Kidney capillary endothelial cell (primary cell): Measurements from ENCODE around the gene LSR.
"Not testable (repeated sequence)": the region's sequence is repeated elsewhere in the genome, so short reads cannot be mapped to it uniquely, and the experiment has no call there.

Experiments
- DNase-seq: peaks from one replicate; pipeline ENCODE4 v3.0.0-alpha.2; 2018; ENCODE audit warnings: low spot score

Gene LSR

GRCh38 chr19:35267353-35267817 is 18.6 kb downstream of the LSR start:
- DNase-seq: no peak

DNA sequence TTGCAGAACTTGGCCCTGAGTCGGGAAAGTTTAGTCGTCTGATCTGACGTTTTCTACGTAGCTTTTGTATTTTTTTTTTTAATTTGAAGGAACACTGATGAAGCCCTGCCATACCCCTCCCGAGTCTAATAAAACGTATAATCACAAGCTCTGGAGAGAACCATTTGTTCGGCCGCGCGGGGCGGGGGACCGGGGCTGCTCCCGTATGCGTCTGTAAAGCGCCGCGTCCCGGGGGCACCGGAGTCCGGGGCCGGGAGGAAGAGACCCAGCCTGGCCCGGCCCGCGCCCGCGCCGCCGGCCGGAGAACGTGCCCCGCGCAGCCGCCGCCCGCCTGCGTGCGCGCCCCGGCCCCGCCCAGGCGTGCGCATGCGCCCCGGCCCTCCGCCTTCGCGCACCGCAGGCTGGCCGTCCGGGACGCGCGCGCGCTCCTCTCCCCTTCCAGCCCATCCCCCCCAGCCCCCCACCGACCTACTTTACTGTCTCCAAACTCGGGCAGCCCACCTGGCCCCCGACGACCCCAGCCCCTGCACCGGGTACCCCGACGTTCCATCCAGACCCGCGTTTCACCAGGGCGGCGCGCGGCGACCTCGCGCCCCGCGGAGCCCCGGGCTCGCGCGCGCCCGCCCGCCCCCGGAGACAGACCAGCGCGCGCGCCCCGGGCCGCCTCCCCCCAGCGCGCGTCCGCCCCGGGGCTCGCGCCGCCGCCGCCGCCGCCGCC is 19.2 kb downstream of the LSR start:
- DNase-seq: peak; percentile 72

DNA sequence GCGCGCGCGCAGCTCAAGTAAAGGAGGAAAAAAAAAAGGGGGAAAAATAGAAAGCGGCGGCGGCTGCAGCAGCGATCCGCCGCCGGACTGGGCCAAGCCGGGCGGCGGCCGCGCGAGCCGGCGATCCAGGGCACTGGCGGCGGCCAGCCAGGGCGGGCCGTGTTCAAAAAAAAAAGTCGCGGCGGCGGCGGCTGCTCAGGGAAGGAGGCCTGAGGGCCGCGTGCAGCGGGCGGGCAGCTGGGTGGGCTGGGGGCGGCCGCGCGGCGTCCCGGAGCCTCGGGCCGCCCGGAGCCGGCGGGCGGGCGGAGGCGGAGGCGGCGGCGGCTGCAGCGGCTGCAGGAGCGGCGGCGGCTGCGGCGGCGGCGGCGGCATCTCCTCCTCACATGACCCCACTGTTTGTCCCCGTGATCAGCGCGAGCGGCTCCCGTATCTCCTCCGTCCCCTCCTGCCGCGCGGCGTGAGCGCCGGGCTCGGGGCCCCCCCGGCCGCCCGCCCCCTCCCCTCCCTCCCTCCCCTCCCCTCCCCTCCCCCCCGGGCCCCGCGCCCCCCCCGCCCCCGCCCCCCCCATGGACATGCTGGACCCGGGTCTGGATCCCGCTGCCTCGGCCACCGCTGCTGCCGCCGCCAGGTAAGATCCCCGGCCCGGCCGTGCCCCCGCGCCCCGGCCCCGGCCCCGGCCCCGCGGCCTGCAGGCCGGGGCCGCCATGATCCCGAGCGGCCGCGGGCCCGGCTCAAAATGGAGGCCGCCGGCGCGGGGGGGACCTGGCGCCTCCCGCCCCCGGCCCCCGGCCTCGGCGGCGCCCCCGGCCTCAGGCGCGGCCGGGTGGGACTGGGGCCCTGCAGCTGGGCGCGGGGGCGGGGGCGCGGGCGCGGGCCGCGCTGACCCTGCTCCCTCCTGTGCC is 20.0 kb downstream of the LSR start, which contains the start of gene USF2:
Gene USF2, plus strand, starts transcription at position 427 of the 902 bp plus-strand sequence. Its CDS starts 140 bp downstream, at position 567.
- peak; percentile 41 for DNase-seq

- peak; percentile 61 for DNase-seq
These were observed 20.8 kb downstream of the LSR start for GRCh38 chr19:35269438-35270117.

DNA sequence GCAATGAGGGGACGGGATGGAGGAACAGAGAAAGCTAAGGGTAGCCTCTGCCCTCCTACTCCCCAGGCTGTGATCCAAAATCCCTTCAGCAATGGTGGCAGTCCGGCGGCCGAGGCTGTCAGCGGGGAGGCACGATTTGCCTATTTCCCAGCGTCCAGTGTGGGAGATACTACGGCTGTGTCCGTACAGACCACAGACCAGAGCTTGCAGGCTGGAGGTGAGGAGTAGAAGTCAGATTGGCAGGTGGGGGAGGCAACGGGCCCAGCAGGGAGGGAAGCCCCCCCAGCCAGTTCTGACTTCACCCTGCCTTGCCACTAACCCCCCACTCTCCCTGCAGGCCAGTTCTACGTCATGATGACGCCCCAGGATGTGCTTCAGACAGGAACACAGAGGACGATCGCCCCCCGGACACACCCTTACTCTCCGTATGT is 21.6 kb downstream of the LSR start:
- DNase-seq: no peak

GRCh38 chr19:35271546-35271945 is 22.7 kb downstream of the LSR start:
- no peak for DNase-seq

- DNase-seq: no peak
These were observed 23.4 kb downstream of the LSR start for GRCh38 chr19:35272122-35272719.

- no peak for DNase-seq
These were observed 24.3 kb downstream of the LSR start for GRCh38 chr19:35272954-35273649.

DNA sequence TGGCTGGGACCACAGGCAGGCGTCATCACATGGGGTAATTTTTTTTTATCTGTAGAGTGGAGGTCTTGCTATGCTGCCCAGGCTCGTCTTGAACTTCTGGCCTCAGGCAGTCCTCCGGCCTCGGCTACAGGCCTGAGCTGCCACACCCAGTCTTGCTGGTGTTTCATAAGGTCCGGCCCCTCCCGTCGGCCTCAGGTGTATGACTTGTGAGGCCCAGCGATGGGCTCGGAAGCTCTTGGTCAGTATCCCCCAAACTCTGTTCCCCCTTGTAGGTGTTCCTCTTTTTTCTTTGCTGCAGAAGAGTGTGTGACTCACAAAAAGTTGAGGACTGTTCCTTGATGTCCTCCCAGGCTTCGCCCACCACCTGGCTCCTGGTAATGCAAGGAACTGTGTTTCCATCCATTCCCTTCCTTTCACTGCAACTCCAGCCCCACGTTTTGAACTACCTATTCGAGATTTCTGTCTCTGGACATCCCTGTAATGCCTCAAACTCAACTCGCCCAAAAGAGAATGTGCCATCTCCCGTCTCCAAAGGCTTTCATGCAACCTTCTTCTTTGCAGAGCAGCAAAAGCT is 25.0 kb downstream of the LSR start:
- DNase-seq: no peak

DNA sequence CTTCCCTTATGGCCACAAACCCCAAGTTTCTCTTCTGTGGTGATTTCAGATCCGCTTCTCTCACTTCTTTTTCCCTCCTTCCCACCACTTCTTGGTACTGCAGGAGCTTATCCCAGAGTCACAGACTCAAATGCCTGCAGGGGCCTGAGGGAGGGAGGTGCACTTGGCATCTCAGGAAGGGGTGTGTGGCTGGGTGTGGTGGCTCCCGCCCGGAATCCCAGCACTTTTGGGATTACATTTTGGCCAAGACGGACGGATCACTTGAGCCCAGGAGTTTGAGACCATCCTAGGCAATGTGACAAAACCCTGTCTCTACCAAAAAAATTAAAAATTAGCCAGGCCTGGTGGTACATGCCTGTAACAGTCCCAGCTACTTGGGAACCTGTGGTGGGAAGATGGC is 25.5 kb downstream of the LSR start:
- no peak for DNase-seq

DNA sequence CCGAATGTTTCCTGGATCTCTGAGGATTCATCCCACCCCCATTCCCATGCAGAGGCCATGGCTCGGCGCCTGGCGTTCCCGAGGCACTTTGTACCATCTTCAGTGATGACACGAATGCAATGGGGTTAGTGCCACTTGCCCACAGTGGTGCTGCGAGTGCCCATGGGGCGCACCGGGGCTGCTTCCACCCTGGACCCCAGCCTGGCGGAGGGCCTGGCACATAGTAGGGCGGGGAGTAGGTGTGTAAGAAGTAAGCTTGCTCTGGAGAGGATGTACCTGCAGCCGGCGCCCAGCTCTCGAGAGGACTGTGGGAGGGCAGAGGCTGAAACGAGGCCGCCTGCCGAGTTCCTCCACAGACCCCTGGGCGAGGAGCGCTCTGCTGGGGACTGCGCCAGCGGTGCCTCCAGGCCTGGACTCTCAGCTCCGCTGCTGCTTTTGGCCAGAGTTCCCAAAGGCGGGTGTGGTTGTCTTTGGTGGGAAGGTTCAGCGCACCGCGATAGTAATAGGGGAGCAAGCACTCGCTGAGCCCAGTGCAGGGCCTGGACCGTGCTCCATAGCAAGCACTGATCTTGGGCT is 28.0 kb downstream of the LSR start:
- DNase-seq: no peak

- no peak for DNase-seq
These were observed 29.9 kb downstream of the LSR start for GRCh38 chr19:35278578-35279284.

DNA sequence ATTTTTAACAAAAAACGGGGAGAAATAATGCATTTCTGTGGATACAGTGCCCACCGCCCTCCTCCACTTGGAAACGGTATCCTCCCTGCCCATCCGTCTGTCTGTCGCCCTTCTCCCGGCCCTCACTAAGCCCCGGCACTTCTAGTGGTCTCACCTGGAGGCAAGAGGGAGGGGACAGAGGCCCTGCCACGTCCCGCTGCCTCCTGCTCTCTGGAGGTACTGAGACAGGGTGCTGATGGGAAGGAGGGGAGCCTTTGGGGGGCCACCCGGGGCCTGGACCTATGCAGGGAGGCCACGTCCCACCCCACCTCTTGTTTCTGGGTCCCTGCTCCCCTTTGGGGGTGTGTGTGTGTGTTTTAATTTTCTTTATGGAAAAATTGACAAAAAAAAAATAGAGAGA is 30.6 kb downstream of the LSR start:
- no peak for DNase-seq

GRCh38 chr19:35279985-35280821 is 31.4 kb downstream of the LSR start:
- DNase-seq: no peak

DNA sequence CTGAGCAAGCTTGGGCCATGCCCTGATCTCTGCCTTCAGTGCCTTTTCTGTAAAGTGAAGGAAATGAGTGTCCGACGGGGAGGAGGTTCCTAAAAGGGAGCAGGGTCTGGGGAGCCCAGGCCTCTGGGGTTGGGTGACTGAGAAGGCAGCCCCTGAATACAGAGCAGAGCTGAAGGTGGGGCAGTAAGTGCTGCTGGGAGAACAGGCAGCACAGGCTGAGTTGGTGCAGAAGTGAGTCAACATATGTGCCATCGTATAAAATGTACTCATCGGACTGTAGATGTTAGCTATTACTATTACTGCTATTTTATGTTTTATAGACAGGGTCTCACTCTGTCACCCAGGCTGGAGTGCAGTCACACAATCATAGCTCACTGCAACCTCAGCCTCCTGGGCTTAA is 32.5 kb downstream of the LSR start:
- DNase-seq: no peak

GRCh38 chr19:35284153-35285094 is 35.6 kb downstream of the LSR start:
- DNase-seq: no peak

DNA sequence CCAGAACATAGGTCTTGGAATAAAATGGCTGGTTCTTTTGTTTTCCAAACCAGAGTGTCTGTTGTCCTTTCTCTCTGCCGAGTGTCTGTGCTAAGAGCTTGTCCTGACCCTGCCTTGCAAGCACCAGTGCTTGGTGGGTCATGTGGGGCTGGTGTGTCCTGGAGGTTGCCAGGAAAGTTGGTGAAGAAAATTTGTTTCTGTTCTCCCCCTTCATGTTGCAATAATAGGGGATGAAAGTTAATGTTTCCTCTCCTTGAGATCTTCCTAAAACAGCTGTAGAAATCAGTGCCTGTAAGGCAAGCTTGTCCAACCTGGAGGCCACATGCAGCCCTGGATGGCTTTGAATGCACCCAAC is 36.3 kb downstream of the LSR start:
- no peak for DNase-seq

GRCh38 chr19:35285465-35285864 is 36.7 kb downstream of the LSR start:
- DNase-seq: not testable (repeated sequence)
